Smooth muscle cell (in vitro differentiated cells): ENCODE results near the gene SCYGR6. TPM values are rescaled to one million over a fixed set of nuclear protein-coding genes. Genes with fewer than 3 reads are reported as not detected.

Source experiments
- DNase-seq: peaks from one replicate; lab custom pipeline; 2025; ENCODE audit not compliant: unreplicated experiment; lab: John Stamatoyannopoulos, UW
- H2AFZ ChIP-seq: fragments of 200-600 bp; sonication (generic); 2 replicates; pipeline ENCODE4 v1.6.0; 2016; ENCODE audit warnings: antibody characterized with exemption, low read depth, mild to moderate bottlenecking
- H3F3A ChIP-seq: fragments of 200-600 bp; sonication (generic); 2 replicates; pipeline ENCODE4 v1.6.0; 2017; ENCODE audit warnings: antibody characterized with exemption, low read depth
- H3K27ac ChIP-seq: fragments of 200-600 bp; sonication (generic); 2 replicates; pipeline ENCODE4 v1.5.1; 2016; ENCODE audit warnings: low read depth, mild to moderate bottlenecking
- H3K27me3 ChIP-seq: fragments of 200-600 bp; sonication (generic); 2 replicates; pipeline ENCODE4 v1.6.1; 2016; ENCODE audit warnings: low read depth, mild to moderate bottlenecking
- H3K36me3 ChIP-seq: fragments of 200-600 bp; sonication (generic); 2 replicates; pipeline ENCODE4 v1.5.1; 2016; ENCODE audit warnings: low read depth
- H3K4me1 ChIP-seq: fragments of 200-600 bp; sonication (generic); 2 replicates; pipeline ENCODE4 v1.5.1; 2016; ENCODE audit warnings: low read depth
- H3K4me2 ChIP-seq: fragments of 200-600 bp; sonication (generic); 2 replicates; pipeline ENCODE4 v1.6.0; 2016; ENCODE audit warnings: mild to moderate bottlenecking
- H3K4me3 ChIP-seq: fragments of 200-600 bp; sonication (generic); 2 replicates; pipeline ENCODE4 v1.5.1; 2016; ENCODE audit warnings: mild to moderate bottlenecking
- H3K79me2 ChIP-seq: fragments of 200-600 bp; sonication (generic); 2 replicates; pipeline ENCODE4 v1.6.0; 2016; ENCODE audit warnings: low read depth, mild to moderate bottlenecking
- H3K9ac ChIP-seq: fragments of 200-600 bp; sonication (generic); 2 replicates; pipeline ENCODE4 v1.6.0; 2016; ENCODE audit warnings: low read depth
- H3K9me3 ChIP-seq: fragments of 200-600 bp; sonication (generic); replicated peaks from 2 replicates; pipeline ENCODE4 v1.5.1; 2016; ENCODE audit warnings: low read depth
- H4K20me1 ChIP-seq: fragments of 200-600 bp; sonication (generic); 2 replicates; pipeline ENCODE4 v1.6.0; 2016; ENCODE audit warnings: low read depth
- CTCF ChIP-seq: fragments of 200-600 bp; sonication (generic); IDR thresholded peaks from 2 replicates; pipeline ENCODE4 v1.5.1; 2017; ENCODE audit warnings: borderline replicate concordance, mild to moderate bottlenecking, antibody characterized with exemption; ENCODE audit not compliant: insufficient read depth, poor library complexity, severe bottlenecking
- WGBS: methylation state at CpG from one replicate; pipeline ENCODE4 v1.1.7; 2016; ENCODE audit warnings: low lambda C conversion rate; 5-methylcytosine and 5-hydroxymethylcytosine counted together
- polyA plus RNA-seq: library from polyadenylated mRNA; unstranded; fragments of >200 nt; fragmentation: Nextera tagmentation; extraction: Ambion mirVana; gene quantifications from 2 replicates; pipeline ENCODE4 v1.2.1, GENCODE V29; 2016
- total RNA-seq: library from RNA; depleted of rRNA; stranded (reverse); fragments of >200 nt; gene quantifications from 2 replicates; pipeline ENCODE4 v1.2.3, GENCODE V29; 2014

Gene SCYGR6
- total and polyA plus RNA-seq, 2 experiments from 2014 or later, result not detected

- no peak overlapping the region for H3K27ac ChIP-seq
- H3F3A ChIP-seq, result no peaks in the 10 kb centered on the region
- H2AFZ ChIP-seq, result no peak overlapping the region
- H4K20me1 ChIP-seq, result no peaks in the 10 kb centered on the region
- H3K79me2 ChIP-seq, result no peaks in the 10 kb centered on the region
- no peaks in the 10 kb centered on the region for H3K4me1 ChIP-seq
- H3K9ac ChIP-seq, result no peak overlapping the region
- H3K9me3 ChIP-seq, result no peaks in the 10 kb centered on the region
- no peak overlapping the region for H3K4me2 ChIP-seq
- DNase-seq, result no peak
- 91% methylated on average over 4 of the region's 4 CpGs for WGBS
- TF ChIP-seq CTCF, result no peak
- no peaks in the 10 kb centered on the region for H3K27me3 ChIP-seq
- H3K4me3 ChIP-seq, result no peak overlapping the region
- no peaks in the 10 kb centered on the region for H3K36me3 ChIP-seq
Observed at GRCh38 chr2:227706859-227707258, 17.7 kb downstream of the SCYGR6 start.

DNA sequence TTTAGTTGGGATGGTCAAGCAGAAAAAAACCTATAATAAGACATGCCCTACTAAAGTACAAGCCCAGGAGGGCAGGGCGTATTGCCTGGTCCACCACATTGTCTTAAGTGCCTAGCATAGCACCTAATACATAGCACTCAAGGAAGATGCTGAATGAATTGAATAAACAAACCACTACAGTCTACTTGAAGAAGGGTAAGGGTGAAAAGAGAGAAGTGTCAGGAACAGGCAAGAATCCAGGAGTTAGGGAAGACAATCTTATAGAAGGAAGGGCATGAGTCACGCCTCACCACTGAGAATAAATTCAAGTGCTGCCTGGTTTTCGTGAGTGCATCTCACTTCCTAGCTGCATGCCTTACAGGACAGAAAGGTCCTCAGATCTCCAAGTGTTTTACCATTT, 20.6 kb downstream of the SCYGR6 start:
- no peaks in the 10 kb centered on the region for H3K36me3 ChIP-seq
- no peak for DNase-seq
- no peaks in the 10 kb centered on the region for H3K4me1 ChIP-seq
- TF ChIP-seq CTCF, result no peak
- H3K9me3 ChIP-seq, result no peaks in the 10 kb centered on the region
- H2AFZ ChIP-seq, result no peak overlapping the region
- no peak overlapping the region for H3K4me3 ChIP-seq
- H3K27me3 ChIP-seq, result no peaks in the 10 kb centered on the region
- H3K4me2 ChIP-seq, result no peak overlapping the region
- no peaks in the 10 kb centered on the region for H3K79me2 ChIP-seq
- H3K9ac ChIP-seq, result no peak overlapping the region
- no peaks in the 10 kb centered on the region for H3F3A ChIP-seq
- H3K27ac ChIP-seq, result no peak overlapping the region
- 76% methylated on average over 3 of the region's 3 CpGs for WGBS
- H4K20me1 ChIP-seq, result no peaks in the 10 kb centered on the region

DNA sequence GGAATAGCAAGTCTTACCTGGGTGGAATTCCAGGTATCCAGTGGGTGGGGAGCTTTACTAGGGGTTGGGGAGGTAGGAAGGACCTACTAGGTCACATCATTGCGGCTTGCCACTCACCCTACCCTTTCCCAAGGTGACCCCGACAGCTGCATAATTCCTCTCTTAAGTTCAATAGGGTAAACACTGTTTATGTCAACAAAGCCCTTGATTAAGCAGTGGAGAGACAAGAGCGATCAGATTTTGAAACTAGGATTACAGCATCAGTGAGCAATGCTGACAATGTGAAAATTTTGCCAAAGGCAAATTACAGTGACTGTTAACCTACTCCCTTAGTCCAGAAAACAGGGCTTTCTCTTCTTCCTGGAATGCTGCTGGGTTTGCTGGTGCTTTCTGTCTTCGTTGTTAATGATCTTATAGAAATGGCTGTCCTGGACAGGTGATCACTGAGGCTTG, 21.3 kb downstream of the SCYGR6 start:
- H3K79me2 ChIP-seq, result no peaks in the 10 kb centered on the region
- no peaks in the 10 kb centered on the region for H3K36me3 ChIP-seq
- no peaks in the 10 kb centered on the region for H3K9me3 ChIP-seq
- no peaks in the 10 kb centered on the region for H3K27me3 ChIP-seq
- peak overlapping the region; percentile 41 for H3K4me2 ChIP-seq
- H3K27ac ChIP-seq, result peak overlapping the region; percentile 59
- H3K4me1 ChIP-seq, result no peaks in the 10 kb centered on the region
- H3K4me3 ChIP-seq, result no peak overlapping the region
- no peaks in the 10 kb centered on the region for H3F3A ChIP-seq
- WGBS, result 40% methylated on average over 4 of the region's 4 CpGs
- H4K20me1 ChIP-seq, result no peaks in the 10 kb centered on the region
- H2AFZ ChIP-seq, result no peak overlapping the region
- no peak for TF ChIP-seq CTCF
- no peak overlapping the region for H3K9ac ChIP-seq
- DNase-seq, result no peak

DNA sequence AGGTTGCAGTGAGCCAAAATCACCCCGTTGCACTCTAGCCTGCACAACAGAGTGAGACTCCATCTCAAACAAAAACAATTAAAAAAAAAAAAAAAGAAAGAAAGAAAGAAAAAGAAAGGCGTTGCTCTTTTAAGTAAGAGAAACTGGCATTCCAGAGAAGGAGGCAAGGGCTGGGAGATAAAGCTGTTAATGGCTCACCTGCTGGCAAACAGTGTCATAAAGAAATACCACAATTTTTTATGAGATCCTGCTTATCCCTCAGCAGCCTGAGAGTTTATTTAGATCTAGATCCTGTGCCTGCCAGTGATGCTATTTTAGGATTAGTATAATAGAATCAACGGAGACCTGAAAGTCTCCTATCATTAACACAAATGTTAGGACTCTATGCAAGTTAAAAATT, 23.0 kb downstream of the SCYGR6 start:
- no peak for TF ChIP-seq CTCF
- 72% methylated on average over 3 of the region's 3 CpGs for WGBS
- H3K36me3 ChIP-seq, result no peaks in the 10 kb centered on the region

More for the DNA sequence above, 23.0 kb downstream of the SCYGR6 start:
- H3K9ac ChIP-seq, result no peak overlapping the region
- H3K4me2 ChIP-seq, result no peak overlapping the region
- H3K4me3 ChIP-seq, result no peak overlapping the region
- H3K9me3 ChIP-seq, result no peaks in the 10 kb centered on the region
- DNase-seq, result no peak
- no peaks in the 10 kb centered on the region for H3F3A ChIP-seq
- H3K27ac ChIP-seq, result no peak overlapping the region
- no peaks in the 10 kb centered on the region for H4K20me1 ChIP-seq
- H3K79me2 ChIP-seq, result no peaks in the 10 kb centered on the region
- H2AFZ ChIP-seq, result no peak overlapping the region
- no peaks in the 10 kb centered on the region for H3K4me1 ChIP-seq
- no peaks in the 10 kb centered on the region for H3K27me3 ChIP-seq
